Astrocyte of the cerebellum (primary cell): ENCODE results near the gene MARCHF10.

Experiments used
- DNase-seq: peaks from one replicate; pipeline ENCODE4 v3.0.0-alpha.2; 2011; ENCODE audit warnings: low read depth
- H3K4me3 ChIP-seq: 2 replicates; pipeline ENCODE4 v1.5.1; 2011; ENCODE audit warnings: mild to moderate bottlenecking, low read depth, low read length, moderate library complexity
- CTCF ChIP-seq: IDR thresholded peaks from 2 replicates; pipeline ENCODE4 v1.5.1; 2012; ENCODE audit warnings: low read length, low read depth, moderate library complexity, mild to moderate bottlenecking; ENCODE audit errors: missing control alignments
- in situ Hi-C: cut with HindIII; loops from 2 replicates; pipeline ENCODE4 v1.10.0; 2017; ENCODE audit warnings: low sequenced_read_pairs

Gene MARCHF10

DNA sequence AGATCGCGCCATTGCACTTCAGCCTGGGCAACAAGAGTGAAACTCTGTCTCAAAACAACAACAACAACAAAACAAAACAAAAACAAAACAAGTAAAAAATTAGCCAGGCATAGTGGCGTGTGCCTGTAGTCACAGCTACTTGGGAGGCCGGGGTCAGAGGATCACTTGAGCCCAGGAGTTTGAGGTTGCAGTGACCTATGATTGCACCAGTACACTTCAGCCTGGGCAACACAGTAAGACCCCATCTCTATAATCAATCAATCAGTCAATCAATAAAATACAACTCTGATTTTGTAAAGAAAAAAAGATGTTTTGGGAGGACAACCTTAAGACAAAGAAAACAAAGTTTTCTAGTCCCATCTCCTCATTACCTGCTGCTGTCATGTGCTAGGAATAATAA is 51.9 kb downstream of the MARCHF10 start:
- TF ChIP-seq CTCF, result no peak
- DNase-seq, result no peak
- in situ Hi-C loops, result no loop called here
- no peak overlapping the region for H3K4me3 ChIP-seq

GRCh38 chr17:62755141-62755851 is 52.8 kb downstream of the MARCHF10 start:
- DNase-seq, result no peak
- no peak for TF ChIP-seq CTCF
- H3K4me3 ChIP-seq, result no peak overlapping the region
- in situ Hi-C loops, result no loop called here

- DNase-seq, result no peak
- H3K4me3 ChIP-seq, result no peak overlapping the region
- no peak for TF ChIP-seq CTCF
- in situ Hi-C loops, result no loop called here
Observed at GRCh38 chr17:62754631-62755030, 53.5 kb downstream of the MARCHF10 start.

DNA sequence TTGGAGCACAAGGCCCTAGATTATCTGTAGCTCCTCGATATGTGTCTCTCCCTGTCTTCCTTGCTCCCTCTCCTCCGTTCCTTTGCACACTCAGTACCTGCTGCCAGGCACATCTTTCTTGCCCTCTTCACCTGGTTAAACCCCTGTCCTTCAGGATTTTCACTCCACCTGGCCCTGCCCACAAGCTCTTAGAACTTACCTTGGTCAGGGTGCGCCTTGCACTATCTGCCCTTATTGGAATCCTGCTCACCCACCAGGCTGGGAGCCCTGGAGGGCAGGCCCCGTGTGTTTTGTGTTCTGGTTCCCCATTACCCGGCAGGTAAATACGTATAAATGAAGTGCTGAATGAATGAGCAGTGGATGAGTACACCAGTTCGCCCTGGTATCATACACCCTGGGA is 54.6 kb downstream of the MARCHF10 start:
- H3K4me3 ChIP-seq, result no peak overlapping the region
- no peak for DNase-seq
- no peak for TF ChIP-seq CTCF
- in situ Hi-C loops, result no loop called here

- no peak for DNase-seq
- in situ Hi-C loops, result no loop called here
- H3K4me3 ChIP-seq, result no peak overlapping the region
- no peak for TF ChIP-seq CTCF
Observed at GRCh38 chr17:62751060-62751691, 56.9 kb downstream of the MARCHF10 start.

DNA sequence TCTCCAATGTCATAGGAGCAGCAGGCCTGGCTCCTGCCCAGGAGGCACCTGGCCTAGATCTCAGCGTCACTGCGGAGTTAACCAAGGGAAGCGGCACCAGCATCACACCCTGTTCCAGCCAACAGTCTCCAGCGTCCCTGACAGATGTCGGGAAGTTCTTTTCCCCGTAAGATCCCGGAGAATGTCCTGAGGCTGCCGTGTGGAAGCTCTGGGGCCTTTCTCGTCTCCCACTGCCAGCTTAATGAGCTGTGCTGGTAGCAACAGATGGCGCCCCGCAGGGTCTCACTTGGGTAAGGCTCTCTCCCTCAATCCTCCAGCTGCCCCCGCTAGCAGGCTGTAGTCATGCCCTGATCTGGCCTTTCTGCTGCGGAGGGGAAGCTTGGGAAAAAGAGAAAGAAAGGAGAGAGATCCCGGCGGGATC is 57.5 kb downstream of the MARCHF10 start:
- in situ Hi-C loops, result no loop called here

More for the DNA sequence above, 57.5 kb downstream of the MARCHF10 start:
- no peak for TF ChIP-seq CTCF
- DNase-seq, result no peak
- no peak overlapping the region for H3K4me3 ChIP-seq
